Tibial nerve (tissue), 4 donors: ENCODE measurements around the gene RAB40C. TPM values are rescaled to one million over a fixed set of nuclear protein-coding genes. Genes with fewer than 3 reads are reported as not detected.

ENCODE experiments used
- DNase-seq, 2 donors: peaks; one replicate each; pipeline ENCODE4 v3.0.0-alpha.2; 2019; ENCODE audit warnings: low spot score in 2 of 2
- H3K27ac ChIP-seq, 4 donors: fragments of 200-600 bp; sonication (generic) in 3 of 4; one replicate each; pipeline ENCODE4 v1.5.1; 2017 to 2019; ENCODE audit warnings: mild to moderate bottlenecking in 1 of 4
- H3K27me3 ChIP-seq, 2 donors: fragments of 200-600 bp; sonication (generic) in 1 of 2; one replicate each; pipeline versions ENCODE4 v1.5.1 to v1.6.0; 2017 to 2019
- H3K36me3 ChIP-seq, 3 donors: fragments of 200-600 bp; sonication (generic); one replicate each; pipeline ENCODE4 v1.5.1; 2018 to 2019
- H3K4me1 ChIP-seq, 4 donors: fragments of 200-600 bp; sonication (generic) in 3 of 4; one replicate each; pipeline ENCODE4 v1.5.1; 2017 to 2019
- H3K4me3 ChIP-seq, 4 donors: fragments of 200-600 bp; sonication (generic) in 3 of 4; one replicate each; pipeline ENCODE4 v1.5.1; 2017 to 2019; ENCODE audit warnings: mild to moderate bottlenecking in 1 of 4, moderate library complexity in 1 of 4
- H3K9me3 ChIP-seq, 4 donors: fragments of 200-600 bp; sonication (generic) in 3 of 4; one replicate each; pipeline ENCODE4 v1.5.1; 2017 to 2019
- CTCF ChIP-seq, 5 experiments: fragments of 200-600 bp in 3 of 5; fragments of 450-650 bp in 2 of 5; sonication (generic) in 3 of 5; IDR thresholded peaks; one replicate each; pipeline ENCODE4 v1.5.1; 2016 to 2019; ENCODE audit warnings: antibody characterized with exemption in 5 of 5, mild to moderate bottlenecking in 3 of 5, moderate library complexity in 2 of 5
- EP300 ChIP-seq, 2 donors: sonication (generic); formaldehyde crosslinking; IDR thresholded peaks; one replicate each; pipeline ENCODE4 v1.6.1; 2017; ENCODE audit warnings: antibody characterized with exemption in 2 of 2, mild to moderate bottlenecking in 1 of 2
- POLR2A ChIP-seq, 2 donors: fragments of 450-650 bp; IDR thresholded peaks; one replicate each; pipeline ENCODE4 v1.6.1; 2017; ENCODE audit warnings: antibody characterized with exemption in 2 of 2, mild to moderate bottlenecking in 2 of 2, moderate library complexity in 2 of 2
- WGBS, 2 donors: methylation state at CpG; one replicate each; pipeline ENCODE4 v1.1.5; 2018; 5-methylcytosine and 5-hydroxymethylcytosine counted together
- total RNA-seq, 4 donors: library from RNA; depleted of rRNA; stranded (reverse); fragments of >200 nt; gene quantifications; one replicate each; pipeline ENCODE4 v1.1.0, GENCODE V29; 2016

RAB40C gene
- total RNA-seq, 4 donors from 2014 or later = 21.1 to 30.6 (median 27.5) TPM

GRCh38 chr16:552171-552570, 37.7 kb upstream of the RAB40C start:
- no peak overlapping the region for H3K27ac ChIP-seq
- peaks cover 5 to 69% (median 9%) of the 10 kb centered on the region in 3 donors for H3K36me3 ChIP-seq
- DNase-seq = no peak
- H3K27me3 ChIP-seq = no peaks in the 10 kb centered on the region
- 98 to 100% methylated on average over 1 to 6 of the region's 35 CpGs for WGBS, 2 donors
- H3K9me3 ChIP-seq = no peaks in the 10 kb centered on the region
- H3K4me1 ChIP-seq = peaks cover 0 to 29% (median 6%) of the 10 kb centered on the region in 4 donors
- no peak for TF ChIP-seq EP300 (IDR thresholded peaks at IDR 0.05)
- TF ChIP-seq CTCF (IDR thresholded peaks at IDR 0.05) = no peak
- no peak for TF ChIP-seq POLR2A (IDR thresholded peaks at IDR 0.05)
- no peak overlapping the region for H3K4me3 ChIP-seq

DNA sequence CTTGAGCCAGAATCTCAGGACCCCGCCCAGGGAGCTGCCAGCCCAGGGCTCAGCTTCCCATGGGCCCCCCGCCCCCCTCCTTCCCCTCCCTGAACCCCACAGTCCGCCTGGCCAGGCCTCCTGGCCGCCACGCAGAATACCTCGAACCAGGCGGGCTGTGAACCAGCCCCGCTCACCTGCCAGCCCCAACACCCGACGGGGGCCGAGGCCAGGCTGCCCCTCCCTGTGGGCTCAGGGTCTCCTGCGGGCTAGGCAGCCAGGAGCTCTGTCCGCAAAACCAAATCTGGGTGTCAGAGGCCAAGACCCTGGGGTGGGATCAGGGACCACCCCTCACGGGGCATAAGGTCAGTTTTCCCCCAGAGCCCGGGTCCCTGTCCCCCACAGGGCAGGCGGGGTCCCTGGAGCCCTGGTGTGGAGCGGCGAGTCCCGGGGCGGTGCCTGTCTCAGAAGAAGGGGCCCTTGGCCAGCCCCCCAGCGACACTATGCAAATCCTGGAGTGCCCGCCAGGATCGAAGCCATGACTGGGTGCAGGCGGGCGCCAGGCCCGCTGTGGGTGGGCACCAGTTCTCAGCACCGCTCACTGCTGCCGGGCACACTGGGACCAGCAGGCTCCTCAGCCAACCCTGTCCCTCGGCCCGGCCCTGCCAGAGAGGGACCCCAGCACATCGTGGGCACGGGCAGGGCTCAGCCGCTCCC, 36.1 kb upstream of the RAB40C start:
- no peaks in the 10 kb centered on the region for H3K9me3 ChIP-seq
- no peak for DNase-seq
- H3K4me1 ChIP-seq = peaks cover 0 to 22% (median 6%) of the 10 kb centered on the region in 4 donors
- peak overlapping the region in 1 of 4 donors; percentile 52 for H3K27ac ChIP-seq
- no peak for TF ChIP-seq EP300 (IDR thresholded peaks at IDR 0.05)
- TF ChIP-seq POLR2A (IDR thresholded peaks at IDR 0.05) = no peak
- H3K4me3 ChIP-seq = no peak overlapping the region
- H3K36me3 ChIP-seq = peaks cover 5 to 54% (median 9%) of the 10 kb centered on the region in 3 donors
- 47 to 76% methylated on average over 3 to 23 of the region's 33 CpGs for WGBS, 2 donors
- H3K27me3 ChIP-seq = peaks cover 0 to 6% of the 10 kb centered on the region in 2 donors

- TF ChIP-seq EP300 (IDR thresholded peaks at IDR 0.05) (no peak), POLR2A (IDR thresholded peaks at IDR 0.05) (no peak), CTCF (IDR thresholded peaks at IDR 0.05) (no peak)
- peak overlapping the region in 1 of 4 donors; percentile 52 for H3K27ac ChIP-seq
- no peaks in the 10 kb centered on the region for H3K9me3 ChIP-seq
- DNase-seq = no peak
- peaks cover 5 to 48% (median 9%) of the 10 kb centered on the region in 3 donors for H3K36me3 ChIP-seq
- H3K4me1 ChIP-seq = peaks cover 0 to 23% (median 6%) of the 10 kb centered on the region in 4 donors
- H3K4me3 ChIP-seq = peak overlapping the region in 1 of 4 donors; percentile 44
- 37 to 62% methylated on average over 10 to 11 of the region's 11 CpGs for WGBS, 2 donors
- peaks cover 0 to 11% of the 10 kb centered on the region in 2 donors for H3K27me3 ChIP-seq
Observed at GRCh38 chr16:554297-554621, 35.6 kb upstream of the RAB40C start.

DNA sequence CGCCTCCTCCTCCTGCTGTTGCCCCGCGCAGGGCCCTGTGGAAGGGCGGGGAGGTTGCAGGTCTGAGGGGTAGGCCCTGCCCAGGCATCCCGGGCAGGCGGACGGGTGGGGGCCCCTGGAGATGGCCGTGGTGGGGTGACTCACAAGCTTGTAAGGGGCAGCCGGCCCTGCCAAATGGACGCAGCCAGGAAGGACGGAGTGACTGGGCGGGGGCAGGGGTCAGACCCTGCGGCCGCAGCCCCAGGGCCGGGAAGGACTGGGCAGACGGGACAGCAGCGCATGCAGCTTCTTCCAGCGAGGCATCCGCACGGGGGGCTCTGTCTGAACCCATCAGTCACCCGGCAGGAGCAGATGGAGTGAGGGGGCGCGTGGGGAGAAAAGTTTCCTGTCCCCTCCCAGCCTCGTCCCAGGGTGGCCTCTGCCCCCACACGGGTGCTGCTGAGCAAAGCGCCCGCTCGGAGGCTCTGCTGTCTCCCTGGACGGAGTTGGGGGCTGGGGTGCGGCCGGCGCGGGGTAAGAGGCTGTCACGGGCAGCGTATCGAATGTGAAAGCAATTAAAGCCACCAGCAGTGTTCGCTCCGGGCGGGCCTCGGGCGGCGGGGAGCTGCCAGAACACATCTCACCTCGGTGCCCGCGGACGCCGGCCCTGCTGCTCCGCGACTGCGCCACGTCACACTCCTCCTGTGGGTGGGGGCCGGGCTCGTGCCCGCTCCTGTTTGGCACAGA, 35.1 kb upstream of the RAB40C start:
- H3K27me3 ChIP-seq = peaks cover 0 to 17% of the 10 kb centered on the region in 2 donors

More for the DNA sequence above, 35.1 kb upstream of the RAB40C start:
- H3K4me3 ChIP-seq = peak overlapping the region; percentile 11 to 44 (median 26)
- WGBS, 2 donors = 41 to 51% methylated on average over 45 to 54 of the region's 54 CpGs
- peak overlapping the region in 2 of 4 donors; percentile 48 to 52 for H3K27ac ChIP-seq
- no peak for DNase-seq
- peaks cover 0 to 28% (median 6%) of the 10 kb centered on the region in 4 donors for H3K4me1 ChIP-seq
- TF ChIP-seq EP300 (IDR thresholded peaks at IDR 0.05) (no peak), POLR2A (IDR thresholded peaks at IDR 0.05) (no peak), CTCF (IDR thresholded peaks at IDR 0.05) (no peak)
- no peaks in the 10 kb centered on the region for H3K9me3 ChIP-seq
- H3K36me3 ChIP-seq = peaks cover under 1 to 43% (median 9%) of the 10 kb centered on the region in 3 donors
